Stimulated activated CD8-positive, alpha-beta memory T cell treated with anti-CD3 and anti-CD28 coated beads, Interleukin-12 subunit alpha, Interleukin-12 subunit beta, amount 100 ng/mL, for 24 hours (primary cell): ENCODE results near the gene TRAT1.

Experiments
- DNase-seq: peaks from one replicate; pipeline ENCODE4 v3.0.0-alpha.2; 2020; ENCODE audit errors: extremely low read depth

The TRAT1 gene

DNA sequence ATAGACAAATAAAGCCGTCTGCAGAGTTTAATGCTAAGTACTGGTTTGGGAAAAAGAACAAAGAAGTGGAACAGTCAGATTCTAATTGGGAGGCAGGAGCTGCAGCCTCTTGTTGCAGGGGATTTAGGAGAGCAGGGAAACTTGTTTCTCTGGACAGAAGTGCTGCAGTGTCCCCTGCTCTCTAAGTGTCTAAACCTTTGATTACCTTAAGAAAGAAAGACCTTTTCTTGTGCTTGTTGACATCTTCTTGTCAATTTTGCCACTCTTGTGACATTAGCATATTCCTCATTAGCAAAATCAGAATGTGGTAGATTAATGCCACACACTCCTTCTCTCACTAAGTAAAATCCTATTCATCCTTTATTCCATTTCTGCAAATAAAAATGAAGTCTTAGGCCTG, 38.8 kb downstream of the TRAT1 start:
- DNase-seq = no peak

DNA sequence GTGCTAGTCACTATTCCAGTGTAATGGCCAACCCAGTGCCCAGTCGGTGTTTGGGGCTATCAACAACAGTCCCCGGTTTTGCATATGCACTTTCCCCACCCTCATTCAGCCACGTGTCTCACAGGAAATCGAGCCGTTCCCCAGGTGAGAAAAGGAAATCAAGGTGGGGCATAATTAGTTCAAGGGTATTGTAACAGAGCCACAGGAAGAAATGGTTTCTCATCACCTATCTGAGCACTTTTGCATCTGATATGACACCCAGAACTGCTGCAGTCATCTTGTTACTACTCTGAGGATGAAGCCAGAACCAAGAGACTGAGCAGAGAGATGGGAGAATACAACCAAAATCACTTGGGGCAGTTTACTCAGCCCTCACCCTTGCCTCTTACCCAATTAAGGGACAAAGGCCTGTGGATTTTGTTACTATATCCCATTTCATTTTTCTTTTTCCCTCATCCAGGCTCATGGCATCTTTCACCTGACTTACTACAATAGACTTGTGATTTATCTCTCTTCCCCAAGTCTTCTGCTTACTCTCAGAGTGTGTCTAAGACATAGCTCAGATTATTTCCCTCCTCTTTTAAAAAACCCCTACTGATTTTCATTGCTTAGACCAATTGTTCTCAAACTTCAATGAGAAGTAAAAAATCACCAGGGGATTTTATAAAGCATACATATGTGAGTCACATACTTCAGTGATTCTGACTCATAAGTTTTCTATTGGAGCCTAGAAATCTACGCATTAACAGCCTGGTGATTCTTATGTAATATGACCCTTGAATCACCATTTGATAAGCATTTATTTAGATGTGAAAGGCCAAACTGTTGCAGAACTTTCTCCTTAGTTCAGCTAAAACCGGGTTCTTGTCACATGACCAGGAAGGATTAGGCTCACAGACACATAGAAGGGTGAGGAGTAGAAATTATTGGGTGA, 40.5 kb downstream of the TRAT1 start:
- DNase-seq = no peak

GRCh38 chr3:108863799-108864135, 41.2 kb downstream of the TRAT1 start:
- DNase-seq = no peak

- no peak for DNase-seq
These were observed 55.3 kb downstream of the TRAT1 start for GRCh38 chr3:108877901-108878300.

DNA sequence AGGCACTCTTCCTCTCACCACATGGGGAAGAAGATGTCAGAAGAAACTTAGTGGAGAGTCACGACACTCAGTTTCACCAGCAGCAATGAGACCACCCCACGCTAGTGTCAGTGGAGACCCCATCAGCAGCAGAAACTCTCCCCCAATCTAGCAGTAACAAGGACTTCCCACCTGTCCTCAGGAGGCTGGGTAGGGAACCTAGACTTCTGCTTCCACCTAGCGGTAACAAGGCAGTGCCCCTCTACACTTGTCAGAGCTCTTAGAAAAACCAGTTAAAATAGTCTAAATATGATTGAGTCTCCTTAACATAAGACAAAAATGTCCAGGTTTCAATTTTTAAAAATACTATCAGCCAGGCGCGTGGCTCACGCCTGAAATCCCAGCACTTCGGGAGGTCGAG, 57.3 kb downstream of the TRAT1 start:
- no peak for DNase-seq

- DNase-seq = no peak
These were observed 60.2 kb downstream of the TRAT1 start for GRCh38 chr3:108882762-108883161.

DNA sequence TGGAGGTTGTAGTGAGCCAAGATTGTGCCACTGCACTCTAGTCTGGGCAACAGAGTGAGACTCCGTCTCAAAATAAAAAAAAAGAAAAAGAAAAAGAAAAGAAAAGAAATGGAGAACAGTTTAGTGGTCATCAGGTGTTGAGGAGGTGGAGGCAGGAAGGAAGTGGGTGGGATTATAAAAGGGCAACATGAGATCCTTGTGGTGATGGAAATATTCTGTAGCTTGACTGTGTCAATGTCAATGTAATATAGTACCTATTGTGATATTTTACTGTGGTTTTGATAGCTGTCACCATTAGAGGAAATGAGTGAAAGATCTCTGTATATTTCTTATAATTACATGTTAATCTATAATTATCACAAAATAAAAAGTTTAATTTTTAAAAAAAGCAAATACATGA, 60.8 kb downstream of the TRAT1 start:
- no peak for DNase-seq

GRCh38 chr3:108887121-108887520, 64.5 kb downstream of the TRAT1 start:
- DNase-seq = no peak

GRCh38 chr3:108887777-108888176, 65.2 kb downstream of the TRAT1 start:
- DNase-seq = no peak

DNA sequence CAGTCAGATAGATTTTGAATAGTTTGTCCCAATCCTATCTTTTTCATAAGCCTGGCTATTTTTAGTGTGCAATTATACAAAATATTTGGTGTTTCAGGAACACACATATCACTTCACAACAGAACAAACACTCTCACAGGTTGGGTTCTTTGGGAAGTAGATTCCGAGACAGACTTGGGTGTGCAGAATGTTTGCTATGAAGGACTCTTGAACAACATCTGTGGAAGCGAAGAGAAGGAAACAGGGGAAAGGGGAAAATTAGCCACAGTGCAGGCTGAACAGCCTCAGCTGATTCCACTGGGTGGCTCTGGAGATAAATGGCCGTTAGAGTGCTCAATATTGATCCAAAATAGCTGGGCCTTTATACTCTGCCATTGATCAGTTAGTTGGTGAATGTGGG, 69.2 kb downstream of the TRAT1 start:
- DNase-seq = no peak

DNA sequence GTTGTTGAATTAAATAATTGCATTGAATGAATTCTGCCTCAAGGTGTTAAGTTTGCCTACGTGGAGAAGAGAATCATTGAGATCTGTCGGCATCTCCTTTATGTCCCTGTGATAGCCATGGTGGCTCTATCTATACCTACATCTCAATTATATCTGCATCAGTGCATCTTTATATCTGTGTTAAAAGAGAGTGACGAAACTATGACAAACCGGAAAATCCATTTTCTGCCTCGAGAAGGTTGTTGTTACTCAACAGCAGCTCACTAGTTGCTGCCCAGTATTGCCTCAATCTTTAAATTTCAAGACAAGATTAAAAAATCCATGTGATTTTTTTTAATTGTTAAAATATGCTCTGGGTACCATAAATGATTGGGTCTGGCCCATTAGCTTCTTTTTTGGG, 72.4 kb downstream of the TRAT1 start:
- DNase-seq = no peak

DNA sequence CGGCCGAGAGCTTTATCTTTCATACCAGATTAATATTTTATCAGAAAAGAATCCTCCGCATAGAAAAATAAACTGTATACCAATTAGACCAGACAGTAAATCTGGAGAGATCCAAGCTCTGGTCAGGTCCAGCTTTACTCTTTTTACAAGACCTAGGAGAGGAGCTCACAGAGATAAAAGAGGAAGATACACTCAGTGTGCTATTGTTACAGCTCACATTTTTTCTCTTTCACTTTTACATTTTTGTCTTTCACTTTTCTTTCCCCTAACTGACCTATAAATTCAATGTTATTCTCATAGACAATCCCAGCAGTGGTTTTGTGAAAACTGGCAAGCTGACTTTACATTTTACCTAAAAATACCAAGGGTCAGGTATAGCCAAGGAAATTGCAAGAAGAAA, 75.3 kb downstream of the TRAT1 start:
- no peak for DNase-seq

- DNase-seq = no peak
These were observed 76.9 kb downstream of the TRAT1 start for GRCh38 chr3:108899530-108899929.
